Measurements from ENCODE around the gene ARHGEF40. TPM values are rescaled to one million over a fixed set of nuclear protein-coding genes. Genes with fewer than 3 reads are reported as not detected.

The ARHGEF40 gene
- total RNA-seq, 3 donors from 2014 or later = 33.7 to 51.4 (median 40.6) TPM

DNA sequence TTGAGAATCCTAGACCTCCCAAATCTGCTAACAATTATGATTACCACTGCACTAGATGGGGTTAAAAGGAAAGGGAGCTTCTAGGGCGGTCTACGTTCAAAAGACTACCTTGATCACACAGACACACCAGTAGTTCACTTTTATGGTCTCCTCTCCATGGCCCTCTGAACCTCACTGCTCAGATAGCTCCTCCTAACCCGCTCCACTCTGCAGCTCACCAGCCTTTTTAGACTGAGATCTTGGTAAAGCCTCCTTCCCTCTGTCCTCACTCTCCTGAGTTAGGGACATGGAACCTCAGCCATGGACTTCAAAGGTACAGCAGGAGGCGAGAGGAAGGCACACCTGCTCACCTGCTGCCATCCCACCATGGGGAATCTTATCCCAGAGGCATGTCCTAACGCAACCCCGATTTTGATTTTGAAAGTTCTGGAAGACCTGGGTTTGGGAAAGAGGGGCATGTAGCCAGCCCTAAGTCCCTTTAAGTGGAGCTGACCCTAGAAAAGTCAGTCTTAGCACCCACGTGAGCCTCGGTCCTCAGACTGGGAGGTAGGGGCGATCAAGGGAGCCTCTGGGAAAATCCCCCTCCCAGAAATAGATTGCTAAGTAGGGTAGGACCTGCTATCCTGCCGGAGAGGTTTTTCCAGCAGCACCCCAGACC lies 27.0 kb downstream of the ARHGEF40 start:
- Histone ChIP-seq H3K27ac (peak overlapping the region; percentile 94 to 98), H3K9me3 (no peaks in the 10 kb centered on the region), H3K36me3 (no peaks in the 10 kb centered on the region), H3K27me3 (no peaks in the 10 kb centered on the region), H3K4me3 (peak overlapping the region; percentile 61 to 88 (median 68)), H3K4me1 (peaks cover 0 to 5% of the 10 kb centered on the region in 2 donors)
- DNase-seq (ENCODE audit: low spot score in 2 of 2) = no peak
- intact Hi-C loops (cut with DNase I; ENCODE audit: low total_unique reads) = no loop called here
- TF ChIP-seq POLR2AphosphoS5 (IDR thresholded peaks at IDR 0.05) = no peak
- TF ChIP-seq, protein P1, sequence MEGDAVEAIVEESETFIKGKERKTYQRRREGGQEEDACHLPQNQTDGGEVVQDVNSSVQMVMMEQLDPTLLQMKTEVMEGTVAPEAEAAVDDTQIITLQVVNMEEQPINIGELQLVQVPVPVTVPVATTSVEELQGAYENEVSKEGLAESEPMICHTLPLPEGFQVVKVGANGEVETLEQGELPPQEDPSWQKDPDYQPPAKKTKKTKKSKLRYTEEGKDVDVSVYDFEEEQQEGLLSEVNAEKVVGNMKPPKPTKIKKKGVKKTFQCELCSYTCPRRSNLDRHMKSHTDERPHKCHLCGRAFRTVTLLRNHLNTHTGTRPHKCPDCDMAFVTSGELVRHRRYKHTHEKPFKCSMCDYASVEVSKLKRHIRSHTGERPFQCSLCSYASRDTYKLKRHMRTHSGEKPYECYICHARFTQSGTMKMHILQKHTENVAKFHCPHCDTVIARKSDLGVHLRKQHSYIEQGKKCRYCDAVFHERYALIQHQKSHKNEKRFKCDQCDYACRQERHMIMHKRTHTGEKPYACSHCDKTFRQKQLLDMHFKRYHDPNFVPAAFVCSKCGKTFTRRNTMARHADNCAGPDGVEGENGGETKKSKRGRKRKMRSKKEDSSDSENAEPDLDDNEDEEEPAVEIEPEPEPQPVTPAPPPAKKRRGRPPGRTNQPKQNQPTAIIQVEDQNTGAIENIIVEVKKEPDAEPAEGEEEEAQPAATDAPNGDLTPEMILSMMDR (IDR thresholded peaks at IDR 0.05) = no peak
- no peak for TF ChIP-seq POLR2A (IDR thresholded peaks at IDR 0.05)

- TF ChIP-seq POLR2AphosphoS5 (IDR thresholded peaks at IDR 0.05) (no peak), POLR2A (IDR thresholded peaks at IDR 0.05) (no peak)
- TF ChIP-seq, protein P1 (IDR thresholded peaks at IDR 0.05) = no peak
- Histone ChIP-seq H3K27me3 (no peaks in the 10 kb centered on the region), H3K9me3 (no peaks in the 10 kb centered on the region), H3K4me3 (peak overlapping the region; percentile 61 to 88 (median 68)), H3K4me1 (peaks cover 0 to 5% of the 10 kb centered on the region in 2 donors), H3K36me3 (no peaks in the 10 kb centered on the region), H3K27ac (peak overlapping the region; percentile 94 to 98)
- intact Hi-C loops (cut with DNase I; ENCODE audit: low total_unique reads) = no loop called here
- no peak for DNase-seq (ENCODE audit: low spot score in 2 of 2)
Measured at GRCh38 chr14:21097636-21098075, 27.6 kb downstream of the ARHGEF40 start.

DNA sequence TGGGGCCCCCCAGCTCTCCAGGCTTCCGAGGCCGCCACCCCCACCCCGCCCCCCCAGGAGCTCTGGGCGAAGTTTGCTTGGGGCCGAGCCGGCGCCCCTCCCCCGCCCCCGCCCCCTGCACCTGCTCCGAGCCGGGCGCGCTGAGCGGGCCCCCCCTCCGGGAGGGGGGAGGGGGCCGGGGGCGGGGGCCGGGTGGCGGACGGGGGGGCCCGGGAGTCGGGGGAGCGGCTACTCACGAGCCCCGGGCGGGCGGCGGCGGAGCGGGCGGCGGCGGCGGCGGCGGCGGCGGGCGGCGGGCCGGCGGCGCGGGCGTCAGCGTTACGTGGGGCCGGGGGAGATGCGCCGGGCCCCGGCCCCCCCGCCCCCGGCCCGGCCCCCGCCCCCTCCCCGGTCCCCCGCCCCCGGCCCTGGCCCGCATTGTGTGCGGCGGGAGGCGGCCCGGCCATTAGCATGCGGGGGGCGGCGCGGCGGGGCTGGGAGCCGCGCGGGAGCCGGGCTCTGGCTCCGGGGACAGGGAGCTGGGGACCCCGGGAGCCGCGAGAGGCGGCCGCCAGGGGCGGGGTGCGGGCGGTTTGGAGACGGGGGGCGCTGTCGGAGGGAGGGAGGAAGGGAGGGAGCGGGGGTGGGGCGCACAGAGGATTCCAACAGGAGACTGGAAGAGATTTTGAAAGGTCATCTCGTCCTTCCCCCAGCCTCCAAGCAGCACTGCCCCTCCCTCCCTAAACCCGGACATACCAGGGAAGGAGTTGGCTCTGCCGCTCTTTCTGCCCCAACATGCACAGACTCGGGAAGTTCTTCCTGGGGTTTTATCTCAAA lies 28.2 kb downstream of the ARHGEF40 start, which contains the start of gene ZNF219:
ZNF219 (minus strand) TSS at position 580 of the 816 bp plus-strand sequence. CDS start 5,064 bp downstream, outside the sequence.
- peaks cover 0 to 8% of the 10 kb centered on the region in 2 donors for H3K4me1 ChIP-seq
- no peaks in the 10 kb centered on the region for H3K27me3 ChIP-seq
- H3K36me3 ChIP-seq = no peaks in the 10 kb centered on the region
- DNase-seq (ENCODE audit: low spot score in 2 of 2) = peak in 1 of 2 donors; percentile 75
- no peaks in the 10 kb centered on the region for H3K9me3 ChIP-seq
- TF ChIP-seq POLR2AphosphoS5 (IDR thresholded peaks at IDR 0.05) (peak in 1 of 3 donors; percentile 45), POLR2A (IDR thresholded peaks at IDR 0.05) (no peak)
- H3K27ac ChIP-seq = peak within 1 kb of the TSS; percentile 94 to 98
- intact Hi-C loops (cut with DNase I; ENCODE audit: low total_unique reads) = no loop called here
- peak within 1 kb of the TSS; percentile 61 to 88 (median 68) for H3K4me3 ChIP-seq

- DNase-seq (ENCODE audit: low spot score in 2 of 2) = no peak
- Histone ChIP-seq H3K9me3 (no peaks in the 10 kb centered on the region), H3K27me3 (no peaks in the 10 kb centered on the region), H3K4me3 (peak overlapping the region; percentile 61 to 88 (median 68)), H3K27ac (peak overlapping the region; percentile 94 to 98), H3K4me1 (peaks cover 0 to 8% of the 10 kb centered on the region in 2 donors), H3K36me3 (no peaks in the 10 kb centered on the region)
- TF ChIP-seq, protein P1 (IDR thresholded peaks at IDR 0.05) = no peak
- TF ChIP-seq POLR2AphosphoS5 (IDR thresholded peaks at IDR 0.05) = no peak
- TF ChIP-seq POLR2A (IDR thresholded peaks at IDR 0.05) = no peak
- intact Hi-C loops (cut with DNase I; ENCODE audit: low total_unique reads) = no loop called here
Measured at GRCh38 chr14:21098892-21099595, 28.9 kb downstream of the ARHGEF40 start.

- H3K4me3 ChIP-seq = peak overlapping the region in 2 of 3 donors; percentile 68 to 88
- DNase-seq (ENCODE audit: low spot score in 2 of 2) = no peak
- peak overlapping the region; percentile 94 to 98 for H3K27ac ChIP-seq
- no peaks in the 10 kb centered on the region for H3K36me3 ChIP-seq
- TF ChIP-seq POLR2AphosphoS5 (IDR thresholded peaks at IDR 0.05) (no peak), POLR2A (IDR thresholded peaks at IDR 0.05) (no peak)
- TF ChIP-seq, protein P1 (IDR thresholded peaks at IDR 0.05) = no peak
- H3K27me3 ChIP-seq = no peaks in the 10 kb centered on the region
- no peaks in the 10 kb centered on the region for H3K9me3 ChIP-seq
- peaks cover 0 to 9% of the 10 kb centered on the region in 2 donors for H3K4me1 ChIP-seq
- intact Hi-C loops (cut with DNase I; ENCODE audit: low total_unique reads) = no loop called here
Measured at GRCh38 chr14:21099596-21099985, 29.5 kb downstream of the ARHGEF40 start.
